ENCODE measurements around the gene MYO3B.

GRCh38 chr2:170255971-170256370 lies 78.0 kb downstream of the MYO3B start:
- TF ChIP-seq CTCF (IDR thresholded peaks at IDR 0.05), result no peak
- no peak for TF ChIP-seq POLR2A (IDR thresholded peaks at IDR 0.05)
